Measurements from ENCODE around the gene P3H4.

GRCh38 chr17:41800601-41801373 lies 11.0 kb downstream of the P3H4 start:
- no peak for TF ChIP-seq CTCF (IDR thresholded peaks at IDR 0.05)
- no peak for TF ChIP-seq POLR2A (IDR thresholded peaks at IDR 0.05)

Measured in esophagus squamous epithelium (tissue), 4 donors.